ENCODE measurements around the gene BCKDK. TPM values are rescaled to one million over a fixed set of nuclear protein-coding genes. Genes with fewer than 3 reads are reported as not detected.

BCKDK gene
- total RNA-seq, 1 experiment from 2014 or later, result 58.3 TPM

DNA sequence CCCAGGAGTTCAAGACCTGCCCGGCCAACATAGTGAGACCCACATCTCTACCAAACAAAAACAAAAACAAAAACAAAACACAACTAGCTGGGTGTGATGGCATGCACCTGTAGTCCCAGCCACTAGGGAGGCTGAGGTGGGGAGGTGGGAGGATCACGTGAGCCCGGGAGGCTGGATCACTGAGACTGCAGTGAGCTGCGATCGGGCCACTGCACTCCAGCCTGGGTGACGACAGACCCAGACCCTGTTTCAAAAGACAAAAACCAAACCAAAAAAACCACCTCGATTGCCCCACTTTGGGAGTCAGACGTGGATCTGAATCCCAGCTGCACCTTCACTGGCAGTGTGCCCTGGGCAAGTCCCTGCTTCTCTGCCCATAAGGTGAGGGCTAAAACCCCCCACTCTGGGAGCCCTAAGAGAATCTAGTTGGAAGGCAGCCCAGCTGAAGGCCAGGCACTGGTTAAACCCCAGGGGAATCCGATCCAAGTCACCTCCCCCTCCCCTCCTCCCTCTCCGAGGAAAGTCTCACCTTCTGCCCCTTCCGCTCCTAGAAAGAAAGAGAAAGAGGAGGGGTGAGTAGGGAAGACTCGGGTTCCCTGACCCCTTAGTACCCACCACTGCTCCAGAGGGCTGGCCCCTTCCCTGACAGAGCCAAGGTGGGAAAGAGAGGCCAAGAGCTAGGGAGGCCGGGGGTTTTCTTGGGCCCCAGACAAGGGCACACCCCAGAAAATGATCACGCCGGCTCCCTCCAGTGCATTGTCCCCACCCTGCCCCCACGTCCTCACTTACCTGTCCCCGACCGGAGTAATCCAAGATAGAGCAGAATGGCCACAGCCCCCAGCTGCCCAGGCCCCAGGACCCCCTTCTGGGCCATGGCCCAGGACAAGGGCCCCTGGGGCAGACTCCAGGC, 26.7 kb downstream of the BCKDK start (continued):
- TF ChIP-seq MAX (CRISPR knock-in tag; IDR thresholded peaks at IDR 0.05), result peak; percentile 45; the same call in 1 of the 2 replicates
- TF ChIP-seq, protein P1, sequence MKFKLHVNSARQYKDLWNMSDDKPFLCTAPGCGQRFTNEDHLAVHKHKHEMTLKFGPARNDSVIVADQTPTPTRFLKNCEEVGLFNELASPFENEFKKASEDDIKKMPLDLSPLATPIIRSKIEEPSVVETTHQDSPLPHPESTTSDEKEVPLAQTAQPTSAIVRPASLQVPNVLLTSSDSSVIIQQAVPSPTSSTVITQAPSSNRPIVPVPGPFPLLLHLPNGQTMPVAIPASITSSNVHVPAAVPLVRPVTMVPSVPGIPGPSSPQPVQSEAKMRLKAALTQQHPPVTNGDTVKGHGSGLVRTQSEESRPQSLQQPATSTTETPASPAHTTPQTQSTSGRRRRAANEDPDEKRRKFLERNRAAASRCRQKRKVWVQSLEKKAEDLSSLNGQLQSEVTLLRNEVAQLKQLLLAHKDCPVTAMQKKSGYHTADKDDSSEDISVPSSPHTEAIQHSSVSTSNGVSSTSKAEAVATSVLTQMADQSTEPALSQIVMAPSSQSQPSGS (CRISPR knock-in tag; IDR thresholded peaks at IDR 0.05; ENCODE audit: borderline replicate concordance, low read depth), result no peak
- 0 out of 2 replicates have a peak, but pooled peaks have one; percentile 9 for TF ChIP-seq FOXP1 (CRISPR knock-in tag; IDR thresholded peaks at IDR 0.05; ENCODE audit: borderline replicate concordance)
- TF ChIP-seq GTF2I (CRISPR knock-in tag; conservative IDR thresholded peaks at IDR 0.05), result 0 out of 2 replicates have a peak, but pooled peaks have one; percentile 20
- no peak for TF ChIP-seq HMGA2 (CRISPR knock-in tag; IDR thresholded peaks at IDR 0.05)
- TF ChIP-seq ELF4 (CRISPR knock-in tag; IDR thresholded peaks at IDR 0.05; ENCODE audit: low read depth), result no peak

DNA sequence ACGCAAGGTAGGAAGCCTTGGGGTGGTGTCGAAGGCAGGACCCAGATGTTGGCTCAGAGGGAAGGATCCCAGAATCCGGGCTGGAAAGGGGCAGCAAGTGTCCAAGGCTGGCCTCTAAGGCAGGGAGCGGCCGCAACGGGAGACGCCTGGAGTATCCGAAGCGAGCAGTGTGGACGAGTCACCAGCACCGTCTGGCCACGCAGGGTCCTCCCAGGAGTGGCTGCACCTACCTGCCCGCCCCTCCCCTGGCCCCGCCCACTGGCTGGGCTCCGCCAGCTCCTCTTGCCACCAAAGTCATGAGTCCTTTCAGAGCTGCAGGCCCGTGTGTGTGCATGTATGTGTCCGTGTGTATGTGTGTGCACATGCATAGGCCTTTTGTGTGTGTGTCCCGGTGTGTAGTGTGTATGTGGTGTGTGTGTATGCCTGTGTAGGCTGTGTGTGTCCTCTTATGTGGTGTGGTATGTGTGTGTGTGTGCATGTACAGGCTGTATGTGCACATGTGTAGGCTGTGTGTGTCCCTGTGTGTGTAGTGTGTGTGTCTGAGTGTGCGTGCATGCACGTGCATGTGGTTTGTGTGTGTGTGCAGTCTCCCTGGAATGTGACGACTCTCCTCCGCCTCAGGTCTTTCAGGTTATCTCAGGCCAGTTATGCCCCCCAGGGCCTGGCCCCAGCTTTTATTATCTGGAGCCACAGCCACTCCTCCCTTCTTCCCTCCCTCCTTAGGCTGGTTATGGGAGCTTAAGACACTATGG, 27.5 kb downstream of the BCKDK start, which contains the start of gene PRSS8:
Gene PRSS8 (minus strand): TSS at position 193 of the 752 bp plus-strand sequence. CDS start 229 bp downstream, outside the sequence.
- DNase-seq (ENCODE audit: low spot score) (peak; percentile 68), ATAC-seq (peak; percentile 7)
- no peaks in the 10 kb centered on the region for H3K9me3 Mint-ChIP-seq
- peaks cover 66% of the 10 kb centered on the region for H3K4me1 Mint-ChIP-seq
- peaks cover 27% of the 10 kb centered on the region for H3K36me3 Mint-ChIP-seq
- TF ChIP-seq SP1 (CRISPR knock-in tag; conservative IDR thresholded peaks at IDR 0.05) (peak; percentile 31; the same call in 1 of the 2 replicates), OVOL2 (CRISPR knock-in tag; IDR thresholded peaks at IDR 0.05; ENCODE audit: borderline replicate concordance) (no peak)
- H3K4me3 Mint-ChIP-seq, result peak within 1 kb of the TSS; percentile 87
- no peaks in the 10 kb centered on the region for H3K27me3 Mint-ChIP-seq (ENCODE audit: low read depth)
- H3K27ac Mint-ChIP-seq, result peak within 1 kb of the TSS; percentile 98
- POLR2A ChIA-PET, result interaction anchor here (1.0 to 2.4 kb wide), 6 partner anchors 8 to 318 kb away, joined by 3 to 26 read pairs (median 6); partner anchors contain the start of genes FUS, KAT8, ZNF646 and ZNF668
- CTCF ChIA-PET, result interaction anchor here (1.0 to 2.0 kb wide), 9 partner anchors 17 to 320 kb away, joined by 3 to 7 read pairs (median 5); partner anchors contain the start of genes HSD3B7 and KAT8

GRCh38 chr16:31136287-31136662, 28.1 kb downstream of the BCKDK start:
- peak overlapping the region; percentile 87 for H3K4me3 Mint-ChIP-seq
- no peak for DNase-seq (ENCODE audit: low spot score)
- CTCF ChIA-PET, result interaction anchor here (1.0 to 2.0 kb wide), 5 partner anchors 41 to 246 kb away, joined by 3 to 7 read pairs (median 3); partner anchors contain the start of gene HSD3B7
- H3K4me1 Mint-ChIP-seq, result peaks cover 66% of the 10 kb centered on the region
- no peak overlapping the region for H3K27ac Mint-ChIP-seq
- no peaks in the 10 kb centered on the region for H3K9me3 Mint-ChIP-seq
- no peak for ATAC-seq
- H3K27me3 Mint-ChIP-seq (ENCODE audit: low read depth), result no peaks in the 10 kb centered on the region
- POLR2A ChIA-PET, result interaction anchor here (2.0 to 2.4 kb wide), 3 partner anchors 19 to 62 kb away, joined by 9 to 26 read pairs (median 10); partner anchors contain the start of genes FUS, KAT8, ZNF646 and ZNF668
- H3K36me3 Mint-ChIP-seq, result peaks cover 24% of the 10 kb centered on the region
- TF ChIP-seq IRF2 (CRISPR knock-in tag; IDR thresholded peaks at IDR 0.05; ENCODE audit: borderline replicate concordance, low read depth) (no peak), ZNF232 (CRISPR knock-in tag; IDR thresholded peaks at IDR 0.05) (no peak), ZNF396 (CRISPR knock-in tag; IDR thresholded peaks at IDR 0.05; ENCODE audit: borderline replicate concordance) (no peak), ZMAT4 (CRISPR knock-in tag; IDR thresholded peaks at IDR 0.05) (no peak), ZNF121 (CRISPR knock-in tag; IDR thresholded peaks at IDR 0.05) (no peak), SMAD3 (CRISPR knock-in tag; IDR thresholded peaks at IDR 0.05; ENCODE audit: borderline replicate concordance) (no peak), ESRRA (CRISPR knock-in tag; IDR thresholded peaks at IDR 0.05; ENCODE audit: borderline replicate concordance) (no peak), NFYB (CRISPR knock-in tag; conservative IDR thresholded peaks at IDR 0.05; ENCODE audit: low read depth) (no peak), HMGXB4 (CRISPR knock-in tag; IDR thresholded peaks at IDR 0.05) (no peak), GRHL2 (CRISPR knock-in tag; IDR thresholded peaks at IDR 0.05; ENCODE audit: insufficient replicate concordance, severe bottlenecking) (no peak), TEAD4 (CRISPR knock-in tag; IDR thresholded peaks at IDR 0.05) (no peak)
- TF ChIP-seq, protein P2, sequence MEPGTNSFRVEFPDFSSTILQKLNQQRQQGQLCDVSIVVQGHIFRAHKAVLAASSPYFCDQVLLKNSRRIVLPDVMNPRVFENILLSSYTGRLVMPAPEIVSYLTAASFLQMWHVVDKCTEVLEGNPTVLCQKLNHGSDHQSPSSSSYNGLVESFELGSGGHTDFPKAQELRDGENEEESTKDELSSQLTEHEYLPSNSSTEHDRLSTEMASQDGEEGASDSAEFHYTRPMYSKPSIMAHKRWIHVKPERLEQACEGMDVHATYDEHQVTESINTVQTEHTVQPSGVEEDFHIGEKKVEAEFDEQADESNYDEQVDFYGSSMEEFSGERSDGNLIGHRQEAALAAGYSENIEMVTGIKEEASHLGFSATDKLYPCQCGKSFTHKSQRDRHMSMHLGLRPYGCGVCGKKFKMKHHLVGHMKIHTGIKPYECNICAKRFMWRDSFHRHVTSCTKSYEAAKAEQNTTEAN (CRISPR knock-in tag; IDR thresholded peaks at IDR 0.05), result no peak
- TF ChIP-seq, protein P3, sequence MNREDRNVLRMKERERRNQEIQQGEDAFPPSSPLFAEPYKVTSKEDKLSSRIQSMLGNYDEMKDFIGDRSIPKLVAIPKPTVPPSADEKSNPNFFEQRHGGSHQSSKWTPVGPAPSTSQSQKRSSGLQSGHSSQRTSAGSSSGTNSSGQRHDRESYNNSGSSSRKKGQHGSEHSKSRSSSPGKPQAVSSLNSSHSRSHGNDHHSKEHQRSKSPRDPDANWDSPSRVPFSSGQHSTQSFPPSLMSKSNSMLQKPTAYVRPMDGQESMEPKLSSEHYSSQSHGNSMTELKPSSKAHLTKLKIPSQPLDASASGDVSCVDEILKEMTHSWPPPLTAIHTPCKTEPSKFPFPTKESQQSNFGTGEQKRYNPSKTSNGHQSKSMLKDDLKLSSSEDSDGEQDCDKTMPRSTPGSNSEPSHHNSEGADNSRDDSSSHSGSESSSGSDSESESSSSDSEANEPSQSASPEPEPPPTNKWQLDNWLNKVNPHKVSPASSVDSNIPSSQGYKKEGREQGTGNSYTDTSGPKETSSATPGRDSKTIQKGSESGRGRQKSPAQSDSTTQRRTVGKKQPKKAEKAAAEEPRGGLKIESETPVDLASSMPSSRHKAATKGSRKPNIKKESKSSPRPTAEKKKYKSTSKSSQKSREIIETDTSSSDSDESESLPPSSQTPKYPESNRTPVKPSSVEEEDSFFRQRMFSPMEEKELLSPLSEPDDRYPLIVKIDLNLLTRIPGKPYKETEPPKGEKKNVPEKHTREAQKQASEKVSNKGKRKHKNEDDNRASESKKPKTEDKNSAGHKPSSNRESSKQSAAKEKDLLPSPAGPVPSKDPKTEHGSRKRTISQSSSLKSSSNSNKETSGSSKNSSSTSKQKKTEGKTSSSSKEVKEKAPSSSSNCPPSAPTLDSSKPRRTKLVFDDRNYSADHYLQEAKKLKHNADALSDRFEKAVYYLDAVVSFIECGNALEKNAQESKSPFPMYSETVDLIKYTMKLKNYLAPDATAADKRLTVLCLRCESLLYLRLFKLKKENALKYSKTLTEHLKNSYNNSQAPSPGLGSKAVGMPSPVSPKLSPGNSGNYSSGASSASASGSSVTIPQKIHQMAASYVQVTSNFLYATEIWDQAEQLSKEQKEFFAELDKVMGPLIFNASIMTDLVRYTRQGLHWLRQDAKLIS (CRISPR knock-in tag; IDR thresholded peaks at IDR 0.05; ENCODE audit: borderline replicate concordance), result no peak

Data from WTC11 (cell line).